HepG2 (cell line): ENCODE measurements around the gene NT5DC4. TPM values are rescaled to one million over a fixed set of nuclear protein-coding genes. Genes with fewer than 3 reads are reported as not detected.

Experiments
- CHD2 ChIP-seq: IDR thresholded peaks from 2 replicates; pipeline ENCODE4 v1.6.1; 2011; ENCODE audit warnings: low read depth, low read length, improper control_type of control experiment
- ELF3 ChIP-seq: IDR thresholded peaks from 2 replicates; pipeline ENCODE4 v1.6.1; 2016; ENCODE audit warnings: missing genetic modification reagents, missing compliant biosample characterization
- FOSL1 ChIP-seq: sonication (generic); formaldehyde crosslinking; IDR thresholded peaks from 2 replicates; pipeline ENCODE4 v1.9.0; 2021; ENCODE audit warnings: missing genetic modification reagents, borderline replicate concordance
- HMGA1 ChIP-seq: sonication (generic); formaldehyde crosslinking; conservative IDR thresholded peaks from 2 replicates; pipeline ENCODE4 v1.4.0; 2020; ENCODE audit warnings: missing genetic modification reagents
- KDM4B ChIP-seq: sonication (generic); formaldehyde crosslinking; IDR thresholded peaks from 2 replicates; pipeline ENCODE4 v1.4.0; 2020; ENCODE audit warnings: missing genetic modification reagents
- NCOA1 ChIP-seq: sonication (generic); formaldehyde crosslinking; IDR thresholded peaks from 2 replicates; pipeline ENCODE4 v1.9.0; 2021; ENCODE audit warnings: missing genetic modification reagents
- NFIB ChIP-seq: sonication (generic); formaldehyde crosslinking; IDR thresholded peaks from 2 replicates; pipeline ENCODE4 v1.9.0; 2021; ENCODE audit warnings: missing genetic modification reagents, mild to moderate bottlenecking, borderline replicate concordance
- NFYC ChIP-seq: IDR thresholded peaks from 2 replicates; pipeline ENCODE4 v1.6.1; 2016; ENCODE audit warnings: missing genetic modification reagents, missing compliant biosample characterization
- RARG ChIP-seq: sonication (generic); formaldehyde crosslinking; IDR thresholded peaks from 2 replicates; pipeline ENCODE4 v1.4.0; 2020; ENCODE audit warnings: low read depth, mild to moderate bottlenecking, missing genetic modification reagents
- SSRP1 ChIP-seq: IDR thresholded peaks from 2 replicates; pipeline ENCODE4 v1.6.1; 2016; ENCODE audit warnings: control low read depth
- TIGD3 ChIP-seq: sonication (generic); formaldehyde crosslinking; IDR thresholded peaks from 2 replicates; pipeline ENCODE4 v1.5.1; 2020; ENCODE audit warnings: mild to moderate bottlenecking, missing genetic modification reagents, borderline replicate concordance
- TOPORS ChIP-seq: sonication (generic); formaldehyde crosslinking; IDR thresholded peaks from 2 replicates; pipeline ENCODE4 v1.8.0; 2023; ENCODE audit warnings: mild to moderate bottlenecking, missing genetic modification reagents
- U2AF2 ChIP-seq: fragments of 200-400 bp; formaldehyde crosslinking; IDR thresholded peaks from 2 replicates; pipeline ENCODE4 v1.6.1; 2017; ENCODE audit warnings: low read depth, mild to moderate bottlenecking, low read length
- ZFP90 ChIP-seq: sonication (generic); formaldehyde crosslinking; IDR thresholded peaks from 2 replicates; pipeline ENCODE4 v1.8.0; 2022; ENCODE audit warnings: missing genetic modification reagents, mild to moderate bottlenecking, inconsistent platforms, borderline replicate concordance
- ZNF274 ChIP-seq: sonication (generic); formaldehyde crosslinking; IDR thresholded peaks from 2 replicates; pipeline ENCODE4 v1.5.1; 2020; ENCODE audit warnings: mild to moderate bottlenecking, missing genetic modification reagents
- ZNF350 ChIP-seq: sonication (generic); formaldehyde crosslinking; IDR thresholded peaks from 2 replicates; pipeline ENCODE4 v1.4.0; 2020; ENCODE audit warnings: mild to moderate bottlenecking, low read depth, missing genetic modification reagents, borderline replicate concordance
- ZNF496 ChIP-seq: sonication (generic); formaldehyde crosslinking; IDR thresholded peaks from 2 replicates; pipeline ENCODE4 v1.8.1; 2023; ENCODE audit warnings: mild to moderate bottlenecking, moderate library complexity, missing genetic modification reagents; ENCODE audit not compliant: insufficient replicate concordance
- ZNF547 ChIP-seq: sonication (generic); formaldehyde crosslinking; IDR thresholded peaks from 2 replicates; pipeline ENCODE4 v1.5.1; 2020; ENCODE audit warnings: mild to moderate bottlenecking, missing genetic modification reagents
- ZNF670 ChIP-seq: sonication (generic); formaldehyde crosslinking; IDR thresholded peaks from 2 replicates; pipeline ENCODE4 v1.8.0; 2022; ENCODE audit warnings: mild to moderate bottlenecking, missing genetic modification reagents, borderline replicate concordance
- ZNF749 ChIP-seq: sonication (generic); formaldehyde crosslinking; IDR thresholded peaks from 2 replicates; pipeline ENCODE4 v1.8.0; 2022; ENCODE audit warnings: mild to moderate bottlenecking, missing genetic modification reagents, moderate library complexity, borderline replicate concordance
- ZNF816 ChIP-seq: sonication (generic); formaldehyde crosslinking; IDR thresholded peaks from 2 replicates; pipeline ENCODE4 v1.8.0; 2022; ENCODE audit warnings: missing genetic modification reagents, mild to moderate bottlenecking, borderline replicate concordance
- ZNF883 ChIP-seq: sonication (generic); formaldehyde crosslinking; IDR thresholded peaks from 2 replicates; pipeline ENCODE4 v1.5.1; 2020; ENCODE audit warnings: mild to moderate bottlenecking, missing genetic modification reagents; ENCODE audit errors: not compliant biosample characterization
- polyA plus RNA-seq, 8 experiments: library from polyadenylated mRNA; depleted of rRNA in 3 of 8; stranded (reverse) in 7 of 8; unstranded in 1 of 8; fragments of >200 nt; fragmentation: Illumina TruSeq in 4 of 8; extraction: Trizol in 4 of 8; gene quantifications; 2 replicates each; pipeline versions ENCODE4 v1.2.1 to v1.2.3, GENCODE V29; 2011 to 2016; ENCODE audit warnings: low read depth in 4 of 8, missing spikeins in 1 of 8, mixed read lengths in 1 of 8; ENCODE audit not compliant: insufficient read depth in 1 of 8
- total RNA-seq, 5 experiments: library from RNA; depleted of rRNA; stranded (reverse); fragments of >200 nt; fragmentation: Illumina TruSeq; extraction: Trizol; gene quantifications; 2 replicates each; pipeline ENCODE4 v1.2.3, GENCODE V29; 2016; ENCODE audit warnings: low read depth in 1 of 5
- TF ChIP-seq, protein P1 (sequence below): sonication (generic); formaldehyde crosslinking; IDR thresholded peaks from 2 replicates; pipeline ENCODE4 v1.5.0; 2020; ENCODE audit warnings: mild to moderate bottlenecking, missing genetic modification reagents

The NT5DC4 gene
- total and polyA plus RNA-seq, 2 of the 13 experiments (the other 11 are each of a cell fraction or from before 2014, with no cell fraction given): 0.04 to 4.2 TPM

DNA sequence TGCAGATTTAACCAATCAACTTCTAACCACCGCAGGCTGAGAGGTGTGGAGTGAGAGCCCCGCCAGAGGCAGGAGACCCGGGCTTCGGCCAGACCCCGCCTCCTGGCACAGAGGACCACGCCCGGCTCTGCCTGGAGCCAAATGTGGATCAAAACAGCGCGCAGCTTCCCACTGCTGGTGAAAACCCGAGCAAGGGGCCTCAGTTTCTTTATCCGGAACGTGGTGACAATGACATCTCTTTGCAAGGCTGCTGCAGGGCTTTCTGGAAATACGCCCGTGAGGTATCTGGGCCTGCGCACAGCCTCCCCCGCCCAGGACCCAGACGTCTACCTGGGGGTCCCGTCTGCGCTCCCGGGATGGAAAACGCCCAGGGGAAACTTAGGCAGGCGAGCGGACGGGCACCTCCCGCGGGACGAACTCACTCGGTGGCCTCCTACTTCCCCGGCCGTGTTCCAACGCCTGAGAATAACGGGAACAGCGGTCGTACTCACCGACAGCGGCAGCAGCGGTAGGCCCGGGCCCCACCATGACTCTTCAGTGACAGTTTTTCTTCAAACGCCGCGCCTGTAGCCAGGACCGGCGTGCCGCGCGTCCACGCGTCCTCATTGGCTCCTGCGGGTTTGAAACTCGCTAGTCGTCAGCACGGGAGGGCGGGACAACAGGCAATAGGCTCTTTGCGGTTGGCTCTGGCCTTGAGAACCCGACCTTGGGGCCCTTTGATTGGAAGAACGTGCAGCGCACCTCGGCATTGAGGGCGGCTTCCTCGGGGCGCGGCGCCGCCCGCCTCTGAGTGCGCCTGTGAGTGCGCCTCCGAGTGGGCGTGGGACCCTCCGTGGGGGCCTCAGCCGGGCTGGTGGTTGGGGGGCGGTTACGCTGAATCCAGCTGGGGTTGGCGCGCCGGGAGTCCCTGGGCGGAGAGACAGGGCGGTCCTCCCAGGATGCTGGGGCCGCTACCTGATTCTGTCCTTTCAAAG lies 43.5 kb downstream of the NT5DC4 start, which contains the start of gene CKAP2L (continued):
- TF ChIP-seq ZNF749 (peak; percentile 99), NFYC (peak; percentile 99), NFIB (CRISPR knock-in tag) (no peak), NCOA1 (CRISPR knock-in tag) (no peak; the same call in 1 of the 2 replicates), ELF3 (CRISPR knock-in tag) (no peak), ZNF274 (CRISPR knock-in tag) (no peak), ZNF350 (peak; percentile 89), U2AF2 (no peak), SSRP1 (no peak), ZNF547 (peak; percentile 7; the same call in 1 of the 2 replicates), ZNF883 (CRISPR knock-in tag) (no peak), KDM4B (CRISPR knock-in tag) (no peak), ZNF816 (CRISPR knock-in tag) (peak; percentile 92; the same call in 1 of the 2 replicates), CHD2 (peak; percentile 71), TOPORS (CRISPR knock-in tag) (peak; percentile 97), HMGA1 (no peak), ZNF670 (CRISPR knock-in tag) (no peak), ZNF496 (no peak), FOSL1 (CRISPR knock-in tag) (no peak), RARG (CRISPR knock-in tag) (no peak), ZFP90 (peak; percentile 90), TIGD3 (CRISPR knock-in tag) (peak; percentile 70; the same call in 1 of the 2 replicates)
- TF ChIP-seq, protein P1, sequence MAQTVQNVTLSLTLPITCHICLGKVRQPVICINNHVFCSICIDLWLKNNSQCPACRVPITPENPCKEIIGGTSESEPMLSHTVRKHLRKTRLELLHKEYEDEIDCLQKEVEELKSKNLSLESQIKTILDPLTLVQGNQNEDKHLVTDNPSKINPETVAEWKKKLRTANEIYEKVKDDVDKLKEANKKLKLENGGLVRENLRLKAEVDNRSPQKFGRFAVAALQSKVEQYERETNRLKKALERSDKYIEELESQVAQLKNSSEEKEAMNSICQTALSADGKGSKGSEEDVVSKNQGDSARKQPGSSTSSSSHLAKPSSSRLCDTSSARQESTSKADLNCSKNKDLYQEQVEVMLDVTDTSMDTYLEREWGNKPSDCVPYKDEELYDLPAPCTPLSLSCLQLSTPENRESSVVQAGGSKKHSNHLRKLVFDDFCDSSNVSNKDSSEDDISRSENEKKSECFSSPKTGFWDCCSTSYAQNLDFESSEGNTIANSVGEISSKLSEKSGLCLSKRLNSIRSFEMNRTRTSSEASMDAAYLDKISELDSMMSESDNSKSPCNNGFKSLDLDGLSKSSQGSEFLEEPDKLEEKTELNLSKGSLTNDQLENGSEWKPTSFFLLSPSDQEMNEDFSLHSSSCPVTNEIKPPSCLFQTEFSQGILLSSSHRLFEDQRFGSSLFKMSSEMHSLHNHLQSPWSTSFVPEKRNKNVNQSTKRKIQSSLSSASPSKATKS (CRISPR knock-in tag): no peak
- TF ChIP-seq, all 625 proteins: peak for 316
